ELF-1 (cell line): ENCODE data around the gene IGBP1.
"Not testable (repeated sequence)": the region's sequence is repeated elsewhere in the genome, so short reads cannot be mapped to it uniquely, and the experiment has no call there.

Experiments used
- DNase-seq: peaks from one replicate; pipeline ENCODE4 v3.0.0-alpha.2; 2016; ENCODE audit warnings: low read depth, low spot score

The IGBP1 gene

GRCh38 chrX:70166601-70167590 is 33.6 kb downstream of the IGBP1 start:
- peak; percentile 44 for DNase-seq

GRCh38 chrX:70168238-70169188 is 35.3 kb downstream of the IGBP1 start:
- peak; percentile 74 for DNase-seq

GRCh38 chrX:70169281-70169680 is 36.0 kb downstream of the IGBP1 start:
- no peak for DNase-seq

- DNase-seq: no peak
These were observed 38.4 kb downstream of the IGBP1 start for GRCh38 chrX:70171624-70172023.

- DNase-seq: no peak
These were observed 39.0 kb downstream of the IGBP1 start for GRCh38 chrX:70172221-70172620.

- peak; percentile 58 for DNase-seq
These were observed 39.7 kb downstream of the IGBP1 start for GRCh38 chrX:70172964-70173363.

- DNase-seq: no peak
These were observed 41.5 kb downstream of the IGBP1 start for GRCh38 chrX:70174754-70175153.

GRCh38 chrX:70175338-70175737 is 42.1 kb downstream of the IGBP1 start:
- DNase-seq: no peak

GRCh38 chrX:70176938-70177533 is 43.8 kb downstream of the IGBP1 start, which contains the start of gene DGAT2L6:
DGAT2L6 (plus strand) TSS chrX:70177483; CDS start chrX:70177583, 100 bp downstream.
- peak; percentile 29 for DNase-seq

- no peak for DNase-seq
These were observed 49.8 kb downstream of the IGBP1 start for GRCh38 chrX:70183091-70183490.

- DNase-seq: no peak
These were observed 57.0 kb downstream of the IGBP1 start for GRCh38 chrX:70190225-70190624.

- peak; percentile 64 for DNase-seq
These were observed 63.9 kb downstream of the IGBP1 start for GRCh38 chrX:70196961-70197720.

GRCh38 chrX:70201732-70202131 is 68.5 kb downstream of the IGBP1 start:
- DNase-seq: no peak

GRCh38 chrX:70208479-70208878 is 75.2 kb downstream of the IGBP1 start:
- DNase-seq: no peak

GRCh38 chrX:70209570-70209969 is 76.3 kb downstream of the IGBP1 start:
- not testable (repeated sequence) for DNase-seq
